NCI-H774 (cell line): ENCODE measurements around the gene GPR161.
"Not testable (repeated sequence)": the region's sequence is repeated elsewhere in the genome, so short reads cannot be mapped to it uniquely, and the experiment has no call there.

ENCODE experiments used
- DNase-seq: peaks from one replicate; lab custom pipeline; 2025; lab: John Stamatoyannopoulos, UW

GPR161 gene

GRCh38 chr1:168088511-168089325 lies 48.0 kb downstream of the GPR161 start:
- no peak for DNase-seq

DNA sequence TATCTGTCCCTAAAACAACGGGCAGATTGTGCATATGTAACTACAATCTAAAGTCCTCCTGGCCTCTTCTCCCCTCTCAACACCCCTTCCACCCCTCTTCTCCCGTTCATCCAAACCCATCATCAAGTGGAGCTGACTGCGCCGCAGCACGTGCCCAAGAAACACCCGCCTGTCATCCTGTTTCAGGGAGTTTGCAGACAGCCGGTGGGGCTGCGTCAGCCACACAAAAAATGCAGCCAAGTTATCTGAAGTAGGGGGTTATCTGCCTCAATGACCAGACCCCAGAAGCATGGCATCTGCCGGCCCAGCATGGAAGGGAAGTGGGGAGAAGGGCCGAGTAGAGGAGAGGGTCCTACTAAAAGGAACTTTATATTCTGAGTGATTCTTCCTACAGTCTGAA lies 49.0 kb downstream of the GPR161 start:
- no peak for DNase-seq

DNA sequence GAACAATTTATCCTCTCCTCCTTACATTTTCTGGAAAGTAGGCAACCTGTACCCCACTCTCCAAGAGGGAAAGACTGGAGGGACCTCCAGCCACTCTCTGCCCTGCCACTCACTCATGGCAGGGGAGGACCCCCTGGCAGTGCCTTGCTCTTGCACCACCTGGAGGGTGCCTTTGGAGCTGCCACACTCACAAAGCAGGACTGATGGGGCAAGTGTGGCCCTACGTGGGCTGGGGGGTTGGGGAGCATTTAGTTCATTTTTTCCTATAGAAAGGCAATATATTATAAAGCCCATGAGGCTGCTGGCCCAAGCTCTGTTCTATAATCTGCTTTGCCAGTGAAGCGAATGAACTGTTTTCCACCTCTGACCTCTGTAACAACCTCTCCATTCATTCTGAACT lies 50.3 kb downstream of the GPR161 start:
- DNase-seq: no peak

GRCh38 chr1:168085401-168085872 lies 51.3 kb downstream of the GPR161 start:
- DNase-seq: no peak

GRCh38 chr1:168084396-168085231 lies 52.1 kb downstream of the GPR161 start:
- DNase-seq: no peak

DNA sequence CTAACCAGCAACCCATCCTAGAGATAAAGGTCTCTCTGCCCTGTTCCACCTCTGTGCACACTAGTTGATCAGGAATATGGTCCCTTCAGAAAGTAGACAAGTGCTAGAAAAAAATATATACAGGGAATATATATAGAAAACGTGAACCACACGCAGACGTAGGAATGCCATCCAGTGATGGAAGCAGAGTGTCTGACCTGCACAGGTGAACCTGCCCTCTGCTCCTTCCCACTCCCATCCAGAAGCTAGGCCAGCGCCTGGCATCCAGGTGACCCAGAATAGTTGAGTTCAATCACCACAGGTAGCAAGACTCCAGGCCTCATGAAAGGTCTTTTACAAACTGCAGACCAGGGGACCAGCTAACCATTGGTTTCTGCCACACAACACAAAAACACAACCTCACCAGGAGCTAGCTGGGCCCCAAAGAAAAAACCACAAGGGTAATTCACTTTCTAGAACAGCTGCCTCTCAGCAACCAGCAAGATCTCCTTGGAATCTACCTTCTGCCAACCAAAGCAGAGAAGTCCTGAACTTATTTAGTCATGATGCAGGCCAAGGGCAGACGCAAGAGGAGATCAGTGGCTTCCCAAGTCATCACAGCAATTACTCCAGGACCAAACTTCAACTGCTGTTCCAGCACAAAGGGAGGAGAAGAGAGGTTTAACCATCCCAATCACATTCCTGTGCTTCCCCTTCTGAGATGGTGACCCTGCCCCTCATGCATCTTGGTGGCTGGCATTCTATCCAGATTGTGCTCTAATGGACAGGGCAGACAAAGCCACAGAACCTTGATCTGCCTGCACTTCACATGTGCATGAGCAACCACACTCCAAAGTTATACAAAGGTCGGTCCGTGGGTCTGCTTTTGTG lies 53.0 kb downstream of the GPR161 start:
- DNase-seq: no peak

- DNase-seq: peak; percentile 57
These were observed 54.5 kb downstream of the GPR161 start for GRCh38 chr1:168082008-168082876.

GRCh38 chr1:168081373-168082007 lies 55.2 kb downstream of the GPR161 start:
- no peak for DNase-seq

GRCh38 chr1:168079761-168080160 lies 57.0 kb downstream of the GPR161 start:
- no peak for DNase-seq

GRCh38 chr1:168069384-168069783 lies 67.3 kb downstream of the GPR161 start:
- DNase-seq: no peak

- DNase-seq: no peak
These were observed 71.2 kb downstream of the GPR161 start for GRCh38 chr1:168065506-168065905.

DNA sequence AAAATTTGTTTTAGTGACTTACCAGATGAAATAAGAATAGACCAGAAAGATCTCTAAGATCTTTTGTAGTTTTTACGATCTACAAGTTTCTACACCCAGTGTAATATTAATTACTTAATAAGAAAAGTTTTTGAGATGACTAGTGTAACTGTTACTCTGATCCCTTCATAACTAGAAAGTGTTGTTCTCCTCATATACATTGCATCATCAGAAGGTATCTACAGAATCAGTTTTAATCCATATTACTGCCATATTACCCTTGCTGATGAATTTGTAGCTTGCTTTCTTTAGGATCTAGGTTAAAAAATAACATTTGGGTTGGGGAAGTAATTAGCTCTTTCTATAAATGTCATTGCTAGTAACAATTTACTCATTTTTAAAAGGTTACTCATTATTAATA lies 72.5 kb downstream of the GPR161 start:
- no peak for DNase-seq

- no peak for DNase-seq
These were observed 78.8 kb downstream of the GPR161 start for GRCh38 chr1:168057921-168058320.

GRCh38 chr1:168057355-168057754 lies 79.4 kb downstream of the GPR161 start:
- no peak for DNase-seq

- DNase-seq: not testable (repeated sequence)
These were observed 80.6 kb downstream of the GPR161 start for GRCh38 chr1:168056152-168056551.

DNA sequence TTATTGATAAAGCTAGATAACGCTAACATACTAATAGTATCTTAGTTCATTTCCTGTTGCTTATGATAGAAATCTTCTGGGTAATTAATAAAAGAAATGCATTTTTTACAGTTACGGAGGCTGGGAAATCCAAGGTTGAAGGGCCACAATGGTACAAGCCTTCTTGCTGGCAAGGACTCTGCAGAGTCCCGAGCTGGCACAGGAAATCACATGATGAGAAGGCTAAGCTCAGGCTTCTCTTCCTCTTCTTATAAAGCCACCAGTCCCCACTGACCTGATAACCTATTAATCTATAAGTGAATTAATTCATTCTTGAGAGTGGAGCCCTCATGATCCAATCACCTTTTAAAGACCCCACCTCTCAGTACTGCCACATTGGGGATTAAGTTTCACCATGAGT lies 82.6 kb downstream of the GPR161 start:
- DNase-seq: no peak

GRCh38 chr1:168053681-168054080 lies 83.0 kb downstream of the GPR161 start:
- DNase-seq: no peak

- no peak for DNase-seq
These were observed 85.8 kb downstream of the GPR161 start for GRCh38 chr1:168050880-168051279.

DNA sequence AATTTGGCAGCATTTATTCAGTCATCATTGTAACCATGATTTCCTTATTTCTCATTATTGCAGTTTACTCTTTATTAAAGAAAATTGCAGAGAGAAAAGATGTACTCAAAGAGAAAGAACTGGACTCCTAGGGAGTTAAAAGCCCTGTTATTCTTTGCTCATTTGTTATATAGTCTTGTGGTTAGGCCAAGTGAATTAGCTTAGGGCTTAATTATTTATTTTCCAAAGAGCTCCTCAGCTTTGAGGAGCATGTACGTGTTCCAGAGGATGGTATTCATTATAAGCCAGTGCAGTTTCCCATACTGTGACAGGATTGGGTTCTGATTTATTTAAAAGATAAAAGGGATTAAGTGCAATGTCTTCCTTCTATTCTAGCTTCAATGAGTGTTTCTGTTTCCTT lies 86.4 kb downstream of the GPR161 start:
- DNase-seq: no peak

- no peak for DNase-seq
These were observed 91.4 kb downstream of the GPR161 start for GRCh38 chr1:168045311-168045710.

DNA sequence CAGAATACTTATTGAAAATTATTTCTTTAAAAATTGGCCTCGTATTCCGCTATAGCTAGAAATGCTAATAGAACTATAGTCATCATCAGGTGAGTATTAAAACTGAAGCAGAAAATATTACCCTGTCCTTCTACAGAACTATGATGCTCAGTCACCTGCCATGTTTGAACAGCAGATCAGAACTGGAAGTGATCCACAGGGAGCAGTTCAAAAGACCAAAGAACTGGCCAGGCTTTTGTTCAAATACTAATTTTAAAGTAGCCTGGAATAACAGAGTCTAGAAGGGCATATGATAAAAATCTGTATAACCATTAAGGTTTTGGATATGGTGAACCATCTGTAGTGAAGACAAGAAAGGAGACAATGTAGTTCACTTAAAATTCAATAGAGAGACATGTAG lies 94.4 kb downstream of the GPR161 start:
- no peak for DNase-seq
